ENCODE measurements around the gene TMEM108.
"Not testable (repeated sequence)": the region's sequence is repeated elsewhere in the genome, so short reads cannot be mapped to it uniquely, and the experiment has no call there.

The TMEM108 gene

GRCh38 chr3:133038089-133038730 lies at the start of gene TMEM108:
TMEM108 (plus strand) TSS chr3:133038391.
- peak within 1 kb of the TSS; percentile 69 for H3K4me3 ChIP-seq (ENCODE audit: low read depth, low read length)

GRCh38 chr3:132995971-132996370 lies 42.2 kb upstream of the TMEM108 start:
- no peak overlapping the region for H3K4me3 ChIP-seq (ENCODE audit: low read depth, low read length)

GRCh38 chr3:132997404-132998185 lies 40.6 kb upstream of the TMEM108 start:
- no peak overlapping the region for H3K4me3 ChIP-seq (ENCODE audit: low read depth, low read length)

GRCh38 chr3:133005032-133005431 lies 33.2 kb upstream of the TMEM108 start:
- not testable (repeated sequence) for H3K4me3 ChIP-seq (ENCODE audit: low read depth, low read length)

- H3K4me3 ChIP-seq (ENCODE audit: low read depth, low read length): no peak overlapping the region
Observed at GRCh38 chr3:133007601-133008000, 30.6 kb upstream of the TMEM108 start.

- H3K4me3 ChIP-seq (ENCODE audit: low read depth, low read length): no peak overlapping the region
Observed at GRCh38 chr3:133014325-133014724, 23.9 kb upstream of the TMEM108 start.

GRCh38 chr3:133015573-133015972 lies 22.6 kb upstream of the TMEM108 start:
- H3K4me3 ChIP-seq (ENCODE audit: low read depth, low read length): not testable (repeated sequence)

GRCh38 chr3:133016838-133017309 lies 21.3 kb upstream of the TMEM108 start:
- H3K4me3 ChIP-seq (ENCODE audit: low read depth, low read length): no peak overlapping the region

GRCh38 chr3:133018921-133019320 lies 19.3 kb upstream of the TMEM108 start:
- H3K4me3 ChIP-seq (ENCODE audit: low read depth, low read length): no peak overlapping the region

GRCh38 chr3:133021206-133021605 lies 17.0 kb upstream of the TMEM108 start:
- no peak overlapping the region for H3K4me3 ChIP-seq (ENCODE audit: low read depth, low read length)

GRCh38 chr3:133023362-133023761 lies 14.8 kb upstream of the TMEM108 start:
- no peak overlapping the region for H3K4me3 ChIP-seq (ENCODE audit: low read depth, low read length)

- H3K4me3 ChIP-seq (ENCODE audit: low read depth, low read length): no peak overlapping the region
Observed at GRCh38 chr3:133025546-133025945, 12.6 kb upstream of the TMEM108 start.

GRCh38 chr3:133032301-133032700 lies 5.9 kb upstream of the TMEM108 start:
- no peak overlapping the region for H3K4me3 ChIP-seq (ENCODE audit: low read depth, low read length)

- H3K4me3 ChIP-seq (ENCODE audit: low read depth, low read length): no peak overlapping the region
Observed at GRCh38 chr3:133037436-133037835, 755 bp upstream of the TMEM108 start.

GRCh38 chr3:133038731-133039375 lies 662 bp downstream of the TMEM108 start:
- H3K4me3 ChIP-seq (ENCODE audit: low read depth, low read length): peak overlapping the region; percentile 69

- H3K4me3 ChIP-seq (ENCODE audit: low read depth, low read length): no peak overlapping the region
Observed at GRCh38 chr3:133040696-133041523, 2.7 kb downstream of the TMEM108 start.

GRCh38 chr3:133041524-133041829 lies 3.3 kb downstream of the TMEM108 start:
- no peak overlapping the region for H3K4me3 ChIP-seq (ENCODE audit: low read depth, low read length)

- no peak overlapping the region for H3K4me3 ChIP-seq (ENCODE audit: low read depth, low read length)
Observed at GRCh38 chr3:133042778-133043177, 4.6 kb downstream of the TMEM108 start.

- no peak overlapping the region for H3K4me3 ChIP-seq (ENCODE audit: low read depth, low read length)
Observed at GRCh38 chr3:133047980-133048379, 9.8 kb downstream of the TMEM108 start.

- H3K4me3 ChIP-seq (ENCODE audit: low read depth, low read length): no peak overlapping the region
Observed at GRCh38 chr3:133049491-133049890, 11.3 kb downstream of the TMEM108 start.

GRCh38 chr3:133050891-133051290 lies 12.7 kb downstream of the TMEM108 start:
- no peak overlapping the region for H3K4me3 ChIP-seq (ENCODE audit: low read depth, low read length)
